Cardiac fibroblast (primary cell): ENCODE data around the gene NDUFV1.
"Not testable (repeated sequence)": the region's sequence is repeated elsewhere in the genome, so short reads cannot be mapped to it uniquely, and the experiment has no call there.

Experiments used
- DNase-seq, 2 donors: peaks; one replicate each; pipeline versions ENCODE4 v3.0.0 to v3.0.0-alpha.2; 2010; ENCODE audit warnings: low read depth in 2 of 2
- H3K4me3 ChIP-seq, 2 donors: replicated peaks in 1 of 2; 1 replicate in 1 of 2; 2 replicates in 1 of 2; pipeline ENCODE4 v1.5.1; 2011; ENCODE audit warnings: low read depth in 2 of 2, low read length in 2 of 2, mild to moderate bottlenecking in 2 of 2, moderate library complexity in 1 of 2
- TF ChIP-seq, protein P1 (sequence below): IDR thresholded peaks from one replicate; pipeline ENCODE4 v1.5.1; 2011; ENCODE audit warnings: low read depth, mild to moderate bottlenecking, low read length, inconsistent platforms

Gene NDUFV1

DNA sequence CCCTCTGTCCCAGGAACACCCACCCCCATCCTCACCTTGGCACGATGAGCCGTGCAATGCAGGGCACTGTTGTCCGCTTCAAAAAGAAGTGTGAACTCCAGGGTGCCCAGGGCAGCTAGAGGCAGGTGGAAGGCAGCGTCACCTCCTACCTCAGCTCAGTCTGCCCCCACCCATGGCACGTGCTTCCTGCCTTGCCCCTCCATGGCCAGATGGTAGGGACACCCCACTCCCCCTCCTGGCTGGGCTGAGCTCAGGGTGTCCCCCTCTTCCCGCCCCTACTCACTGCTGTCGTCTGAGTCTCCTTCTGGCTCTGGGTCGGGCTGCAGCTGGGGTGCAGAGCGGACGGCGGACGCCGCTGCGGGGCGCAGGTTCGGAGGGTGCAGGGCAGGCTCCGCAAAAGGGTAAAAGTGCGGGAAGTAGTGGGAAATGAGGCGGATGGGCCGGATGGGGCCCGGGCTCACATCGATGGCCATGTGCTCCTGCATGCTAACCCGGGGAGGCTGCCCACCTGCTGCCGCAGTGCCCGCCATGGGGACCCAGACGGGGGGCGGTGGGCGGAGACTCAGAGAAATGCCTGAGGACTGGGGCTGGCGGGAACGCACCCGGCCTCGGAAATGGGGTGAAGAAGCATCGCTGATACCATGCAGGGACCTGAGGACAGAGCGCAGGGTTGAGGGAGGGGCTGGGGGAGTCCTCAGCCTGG, 9.1 kb downstream of the NDUFV1 start:
- no peak overlapping the region for H3K4me3 ChIP-seq
- no peak for DNase-seq
- TF ChIP-seq, protein P1, sequence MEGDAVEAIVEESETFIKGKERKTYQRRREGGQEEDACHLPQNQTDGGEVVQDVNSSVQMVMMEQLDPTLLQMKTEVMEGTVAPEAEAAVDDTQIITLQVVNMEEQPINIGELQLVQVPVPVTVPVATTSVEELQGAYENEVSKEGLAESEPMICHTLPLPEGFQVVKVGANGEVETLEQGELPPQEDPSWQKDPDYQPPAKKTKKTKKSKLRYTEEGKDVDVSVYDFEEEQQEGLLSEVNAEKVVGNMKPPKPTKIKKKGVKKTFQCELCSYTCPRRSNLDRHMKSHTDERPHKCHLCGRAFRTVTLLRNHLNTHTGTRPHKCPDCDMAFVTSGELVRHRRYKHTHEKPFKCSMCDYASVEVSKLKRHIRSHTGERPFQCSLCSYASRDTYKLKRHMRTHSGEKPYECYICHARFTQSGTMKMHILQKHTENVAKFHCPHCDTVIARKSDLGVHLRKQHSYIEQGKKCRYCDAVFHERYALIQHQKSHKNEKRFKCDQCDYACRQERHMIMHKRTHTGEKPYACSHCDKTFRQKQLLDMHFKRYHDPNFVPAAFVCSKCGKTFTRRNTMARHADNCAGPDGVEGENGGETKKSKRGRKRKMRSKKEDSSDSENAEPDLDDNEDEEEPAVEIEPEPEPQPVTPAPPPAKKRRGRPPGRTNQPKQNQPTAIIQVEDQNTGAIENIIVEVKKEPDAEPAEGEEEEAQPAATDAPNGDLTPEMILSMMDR = no peak

DNA sequence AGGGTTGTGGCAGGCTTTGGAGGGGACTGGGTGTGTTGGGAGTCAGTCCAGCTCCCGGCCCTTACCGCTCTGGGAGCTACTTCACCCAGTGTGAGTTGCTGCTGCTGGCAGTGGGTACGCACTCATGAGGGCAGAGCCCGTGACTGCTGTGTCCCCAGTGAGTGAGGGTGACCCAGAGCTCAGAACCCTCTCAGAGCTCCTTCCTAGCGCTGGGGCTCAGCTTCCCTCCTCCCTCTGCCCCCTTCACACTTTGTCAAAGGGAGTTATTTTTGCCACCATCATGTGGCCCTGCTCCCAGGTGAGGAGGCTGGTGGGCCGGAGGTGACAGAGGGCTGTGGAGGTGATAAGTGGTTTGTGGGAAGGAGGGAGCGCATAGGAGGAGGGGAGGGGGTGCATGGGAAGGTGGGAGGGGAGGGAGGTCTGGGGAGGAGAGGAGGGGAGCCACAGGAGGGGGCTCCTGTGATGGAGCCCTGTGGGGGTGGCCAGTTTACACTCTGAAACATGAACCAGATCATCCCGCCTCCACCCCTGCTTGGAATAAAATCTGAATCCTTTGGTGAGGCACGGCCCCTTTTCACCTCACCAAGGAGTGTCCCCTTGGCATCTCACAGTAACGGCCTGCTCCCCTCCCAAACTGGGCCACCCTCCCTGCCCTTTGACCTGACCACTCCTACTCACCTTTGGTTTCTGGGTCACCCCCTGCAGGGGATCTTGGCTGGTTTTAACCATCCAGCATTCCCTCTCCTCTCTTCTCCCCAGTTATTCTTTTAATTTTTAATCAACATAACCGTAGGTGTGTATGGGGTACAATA, 9.9 kb downstream of the NDUFV1 start:
- no peak overlapping the region for H3K4me3 ChIP-seq
- TF ChIP-seq, protein P1 = no peak
- no peak for DNase-seq

DNA sequence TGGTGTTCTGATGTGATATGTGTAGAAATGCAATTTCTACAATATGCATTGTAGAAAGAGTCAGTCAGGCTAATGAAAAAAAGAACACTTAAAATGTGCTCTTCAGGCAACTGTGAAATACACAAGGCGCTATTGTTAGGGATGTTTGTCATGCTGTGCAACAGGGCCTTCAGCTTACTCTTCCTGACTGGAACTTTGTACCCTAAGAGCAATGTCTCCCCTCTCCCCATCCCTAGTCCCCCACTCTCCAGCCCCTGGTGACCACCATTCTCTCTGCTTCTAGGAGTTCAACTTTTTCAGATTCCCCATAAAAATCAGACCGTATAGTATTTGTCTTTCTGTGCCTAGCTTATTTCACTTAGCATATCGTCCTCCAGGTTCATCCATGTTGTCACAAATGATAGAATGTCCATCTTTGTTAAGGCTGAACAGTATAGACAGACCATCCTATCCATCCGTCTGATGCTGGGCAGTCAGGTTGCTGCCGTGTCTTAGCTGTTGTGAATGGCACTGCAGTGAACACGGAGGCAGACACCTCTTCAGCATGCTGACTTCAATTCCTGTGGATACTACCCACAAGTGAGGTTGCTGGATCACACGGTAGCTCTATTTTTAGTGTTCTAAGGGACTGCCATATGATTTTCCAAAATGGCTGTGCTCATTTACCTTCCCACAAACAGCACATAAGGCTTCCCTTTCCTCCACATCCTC, 10.7 kb downstream of the NDUFV1 start:
- H3K4me3 ChIP-seq = no peak overlapping the region
- TF ChIP-seq, protein P1 = no peak
- no peak for DNase-seq

DNA sequence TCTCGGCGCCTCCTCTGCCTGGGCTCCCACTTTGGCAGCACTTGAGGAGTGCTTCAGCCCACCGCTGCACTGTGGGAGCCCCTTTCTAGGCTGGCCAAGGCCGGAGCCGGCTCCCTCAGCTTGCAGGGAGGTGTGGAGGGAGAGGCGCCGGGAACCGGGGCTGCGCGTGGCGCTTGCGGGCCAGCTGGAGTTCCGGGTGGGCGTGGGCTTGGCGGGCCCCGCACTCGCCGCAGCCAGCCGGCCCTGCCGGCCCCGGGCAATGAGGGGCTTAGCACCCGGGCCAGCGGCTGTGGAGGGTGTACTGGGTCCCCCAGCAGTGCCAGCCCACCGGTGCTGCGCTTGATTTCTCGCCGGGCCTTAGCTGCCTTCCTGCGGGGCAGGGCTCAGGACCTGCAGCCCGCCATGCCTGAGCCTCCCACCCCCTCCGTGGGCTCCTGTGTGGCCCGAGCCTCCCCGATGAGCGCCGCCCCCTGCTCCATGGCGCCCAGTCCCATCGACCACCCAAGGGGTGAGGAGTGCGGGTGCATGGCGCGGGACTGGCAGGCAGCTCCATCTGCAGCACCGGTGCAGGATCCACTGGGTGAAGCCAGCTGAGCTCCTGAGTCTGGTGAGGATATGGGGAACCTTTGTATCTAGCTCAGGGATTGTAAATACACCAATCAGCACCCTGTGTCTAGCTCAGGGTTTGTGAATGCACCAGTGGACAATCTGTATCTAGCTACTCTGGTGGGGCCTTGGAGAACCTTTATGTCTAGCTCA, 12.3 kb downstream of the NDUFV1 start:
- not testable (repeated sequence) for H3K4me3 ChIP-seq, DNase-seq

DNA sequence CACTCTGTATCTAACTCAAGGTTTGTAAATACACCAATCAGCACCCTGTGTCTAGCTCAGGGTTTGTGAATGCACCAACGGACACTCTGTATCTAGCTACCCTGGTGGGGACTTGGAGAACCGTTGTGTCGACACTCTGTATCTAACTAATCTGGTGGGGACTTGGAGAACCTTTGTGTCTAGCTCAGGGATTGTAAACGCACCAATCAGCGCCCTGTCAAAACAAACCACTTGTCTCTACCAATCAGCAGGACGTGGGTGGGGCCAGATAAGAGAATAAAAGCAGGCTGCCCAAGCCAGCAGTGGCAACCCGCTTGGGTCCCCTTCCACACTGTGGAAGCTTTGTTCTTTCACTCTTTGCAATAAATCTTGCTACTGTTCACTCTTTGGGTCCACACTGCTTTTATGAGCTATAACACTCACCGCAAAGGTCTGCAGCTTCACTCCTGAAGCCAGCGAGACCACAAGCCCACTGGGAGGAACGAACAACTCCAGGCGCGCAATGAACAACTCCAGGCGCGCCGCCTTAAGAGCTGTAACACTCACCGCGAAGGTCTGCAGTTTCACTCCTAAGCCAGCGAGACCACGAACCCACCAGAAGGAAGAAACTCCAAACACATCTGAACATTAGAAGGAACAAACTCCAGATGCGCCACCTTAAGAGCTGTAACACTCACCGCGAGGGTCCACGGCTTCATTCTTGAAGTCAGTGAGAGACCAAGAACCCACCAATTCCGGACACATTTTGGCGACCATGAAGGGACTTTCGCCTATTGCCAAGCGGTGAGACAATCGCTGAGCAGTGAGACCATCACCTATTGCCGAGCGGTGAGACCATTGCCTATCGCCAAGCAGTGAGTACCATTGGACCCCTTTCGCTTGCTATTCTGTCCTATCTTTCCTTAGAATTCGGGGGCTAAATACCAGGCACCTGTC, 13.2 kb downstream of the NDUFV1 start:
- not testable (repeated sequence) for DNase-seq

DNA sequence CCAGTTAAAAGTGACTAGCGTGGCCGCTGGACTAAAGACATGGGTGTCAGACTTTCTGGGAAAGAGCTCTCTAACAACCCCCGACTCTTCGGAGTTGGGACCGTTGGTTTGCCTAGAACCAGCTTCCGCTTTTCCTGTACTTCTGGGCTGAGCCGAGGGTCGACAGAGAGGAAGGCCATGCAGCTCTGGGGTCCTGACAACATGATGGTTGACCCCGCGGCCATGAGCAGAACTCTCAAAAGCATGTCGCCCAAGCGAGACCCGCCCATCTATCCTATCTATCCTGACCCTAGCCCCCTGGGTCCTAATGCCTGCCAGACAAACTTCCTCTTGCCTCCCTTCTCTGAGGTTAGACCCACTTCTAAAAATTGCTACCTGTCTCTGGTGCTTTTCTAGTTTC, 13.9 kb downstream of the NDUFV1 start:
- not testable (repeated sequence) for H3K4me3 ChIP-seq, DNase-seq

More for the DNA sequence above, 13.2 kb downstream of the NDUFV1 start:
- not testable (repeated sequence) for H3K4me3 ChIP-seq

DNA sequence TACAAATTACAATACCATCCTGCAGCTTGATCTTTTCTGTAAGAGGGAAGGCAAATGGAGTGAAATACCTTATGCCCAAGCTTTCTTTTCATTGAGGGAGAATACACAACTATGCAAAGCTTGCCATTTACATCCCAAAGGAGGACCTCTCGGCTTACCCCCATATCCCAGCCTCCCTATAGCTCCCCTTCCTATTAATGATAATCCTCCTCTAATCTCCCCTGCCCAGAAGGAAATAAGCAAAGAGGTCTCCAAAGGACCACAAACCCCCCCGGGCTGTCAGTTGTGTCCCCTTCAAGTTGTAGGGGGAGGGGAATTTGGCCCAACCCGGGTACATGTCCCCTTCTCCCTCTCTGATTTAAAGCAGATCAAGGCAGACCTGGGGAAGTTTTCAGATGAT, 15.2 kb downstream of the NDUFV1 start:
- DNase-seq, H3K4me3 ChIP-seq: not testable (repeated sequence)

DNA sequence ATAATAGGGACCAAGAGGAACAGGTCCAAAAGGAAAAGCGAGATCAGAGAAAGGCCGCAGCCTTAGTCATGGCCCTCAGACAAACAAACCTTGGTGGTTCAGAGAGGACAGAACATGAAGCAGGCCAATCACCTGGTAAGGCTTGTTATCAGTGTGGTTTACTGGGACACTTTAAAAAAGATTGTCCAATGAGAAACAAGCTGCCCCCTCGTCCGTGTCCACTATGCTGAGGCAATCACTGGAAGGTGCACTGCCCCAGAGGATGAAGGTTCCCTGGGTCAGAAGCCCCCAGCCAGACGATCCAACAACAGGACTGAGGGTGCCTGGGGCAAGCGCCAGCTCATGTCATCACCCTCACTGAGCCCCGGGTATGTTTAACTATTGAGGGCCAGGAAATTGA, 16.2 kb downstream of the NDUFV1 start:
- H3K4me3 ChIP-seq, DNase-seq: not testable (repeated sequence)

DNA sequence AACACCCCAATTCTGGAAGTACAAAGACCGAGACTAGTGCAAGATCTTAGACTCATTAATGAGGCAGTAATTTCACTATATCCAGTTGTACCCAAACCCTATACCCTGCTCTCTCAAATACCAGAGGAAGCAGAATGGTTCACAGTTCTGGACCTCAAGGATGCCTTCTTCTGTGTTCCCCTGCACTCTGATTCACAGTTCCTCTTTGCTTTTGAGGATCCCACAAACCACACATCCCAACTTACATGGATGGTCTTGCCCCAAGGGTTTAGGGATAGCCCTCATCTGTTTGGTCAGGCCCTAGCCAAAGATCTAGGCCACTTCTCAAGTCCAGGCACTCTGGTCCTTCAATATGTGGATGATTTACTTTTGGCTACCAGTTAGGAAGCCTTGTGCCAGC, 17.1 kb downstream of the NDUFV1 start:
- H3K4me3 ChIP-seq, DNase-seq: not testable (repeated sequence)

DNA sequence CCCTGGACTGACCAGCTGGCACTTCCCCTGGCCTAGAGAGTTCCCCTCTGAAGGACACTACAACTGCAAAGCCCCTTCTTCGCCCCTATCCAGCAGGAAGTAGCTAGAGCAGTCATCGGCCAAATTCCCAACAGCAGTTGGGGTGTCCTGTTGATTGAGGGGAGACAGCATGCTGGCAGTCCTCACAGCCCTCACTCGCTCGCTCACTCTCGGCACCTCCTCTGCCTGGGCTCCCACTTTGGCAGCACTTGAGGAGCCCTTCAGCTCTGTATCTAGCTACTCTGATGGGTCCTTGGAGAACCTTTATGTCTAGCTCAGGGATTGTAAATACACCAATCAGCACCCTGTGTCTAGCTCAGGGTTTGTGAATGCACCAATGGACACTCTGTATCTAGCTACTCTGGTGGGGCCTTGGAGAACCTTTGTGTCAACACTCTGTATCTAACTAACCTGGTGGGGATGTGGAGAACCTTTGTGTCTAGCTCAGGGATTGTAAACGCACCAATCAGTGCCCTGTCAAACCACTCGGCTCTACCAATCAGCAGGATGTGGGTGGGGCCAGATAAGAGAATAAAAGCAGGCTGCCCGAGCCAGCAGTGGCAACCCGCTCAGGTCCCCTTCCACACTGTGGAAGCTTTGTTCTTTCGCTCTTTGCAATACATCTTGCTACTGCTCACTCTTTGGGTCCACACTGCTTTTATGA, 19.5 kb downstream of the NDUFV1 start:
- not testable (repeated sequence) for DNase-seq, H3K4me3 ChIP-seq
